GM12878 (cell line): Measurements from ENCODE around the gene TRIM72. TPM values are rescaled to one million over a fixed set of nuclear protein-coding genes. Genes with fewer than 3 reads are reported as not detected.

ENCODE experiments used
- ATAC-seq: fragments of 200-7000 bp; cut with Tn5 transposase; 3 replicates; pipeline ENCODE4 v1.9.1; 2020; ENCODE audit warnings: mild to moderate bottlenecking, moderate library complexity
- BruUV-seq: library from RNA; stranded (reverse); fragments of 400-500 nt; replicated peaks from 2 replicates; lab custom pipeline; 2021; lab: Mats Ljungman, UMichigan
- CTCF ChIA-PET: fragments of 300-600 bp; sonication (Branson Sonifier 250); formaldehyde crosslinking; extraction: SDS; loops from one replicate; lab custom pipeline; 2021; ENCODE audit warnings: inconsistent platforms; lab: Yijun Ruan, JAX
- POLR2A ChIA-PET: fragments of 350-600 bp; formaldehyde crosslinking; extraction: SDS; loops from one replicate; lab custom pipeline; 2021; ENCODE audit warnings: inconsistent platforms; lab: Charles Lee
- RAD21 ChIA-PET: fragments of 300-600 bp; sonication (Branson Sonifier 250); formaldehyde crosslinking; loops from one replicate; lab custom pipeline; 2023; ENCODE audit warnings: antibody characterized with exemption; ENCODE audit not compliant: unreplicated experiment; lab: Charles Lee
- SMC1A ChIA-PET: fragments of 300-600 bp; sonication (Branson Sonifier 250); formaldehyde crosslinking; loops from one replicate; lab custom pipeline; 2023; ENCODE audit not compliant: unreplicated experiment, uncharacterized antibody; lab: Charles Lee
- DNase-seq: peaks from one replicate; pipeline ENCODE4 v3.0.0-alpha.2; 2011; ENCODE audit warnings: low read depth, low spot score
- FAIRE-seq: peaks from 3 replicates; lab custom pipeline; 2011; peaks lifted over from hg19 to GRCh38; lab: Jason Lieb, UNC
- H2AFZ ChIP-seq: 2 replicates; pipeline ENCODE4 v1.6.0; 2011; ENCODE audit warnings: low read depth, low read length, control low read depth; ENCODE audit not compliant: control insufficient read depth
- H3K27ac ChIP-seq: 2 replicates; pipeline ENCODE4 v1.5.1; 2011; ENCODE audit warnings: control low read depth; ENCODE audit not compliant: control insufficient read depth, insufficient read depth
- H3K27me3 ChIP-seq, 2 experiments: replicated peaks in 1 of 2; 2 replicates each; pipeline versions ENCODE4 v1.6.0 to v1.6.1; 2011; ENCODE audit warnings: low read length in 1 of 2; ENCODE audit not compliant: control insufficient read depth in 2 of 2, insufficient read depth in 2 of 2
- H3K36me3 ChIP-seq, 2 experiments: 2 replicates each; pipeline ENCODE4 v1.5.1; 2011; ENCODE audit warnings: low read length in 1 of 2; ENCODE audit not compliant: control insufficient read depth in 2 of 2, insufficient read depth in 2 of 2
- H3K4me1 ChIP-seq: 2 replicates; pipeline ENCODE4 v1.6.1; 2011; ENCODE audit warnings: mild to moderate bottlenecking, low read length, moderate library complexity, mixed read lengths; ENCODE audit not compliant: control insufficient read depth, insufficient read depth
- H3K4me2 ChIP-seq: 2 replicates; pipeline ENCODE4 v1.6.0; 2011; ENCODE audit warnings: control low read depth; ENCODE audit not compliant: control insufficient read depth, insufficient read depth
- H3K4me3 ChIP-seq: fragments of 200-600 bp; sonication (generic); 2 replicates; pipeline ENCODE4 v1.5.1; 2016
- H3K79me2 ChIP-seq: 2 replicates; pipeline ENCODE4 v1.6.0; 2011; ENCODE audit warnings: low read length; ENCODE audit not compliant: control insufficient read depth, insufficient read depth
- H3K9ac ChIP-seq: 2 replicates; pipeline ENCODE4 v1.8.0; 2011; ENCODE audit warnings: low read length, control low read depth, mixed read lengths; ENCODE audit not compliant: control insufficient read depth, insufficient read depth
- H3K9me3 ChIP-seq: replicated peaks from 3 replicates; pipeline ENCODE4 v1.5.1; 2011; ENCODE audit warnings: mild to moderate bottlenecking, low read length; ENCODE audit not compliant: control insufficient read depth, insufficient read depth
- H4K20me1 ChIP-seq: 2 replicates; pipeline ENCODE4 v1.6.0; 2011; ENCODE audit not compliant: control insufficient read depth, insufficient read depth
- CREM ChIP-seq: IDR thresholded peaks from 2 replicates; pipeline ENCODE4 v1.6.1; 2014; ENCODE audit warnings: antibody characterized with exemption, low read depth
- EED ChIP-seq: sonication (generic); IDR thresholded peaks from 2 replicates; pipeline ENCODE4 v1.6.1; 2016; ENCODE audit warnings: antibody characterized with exemption, low read depth
- HDAC2 ChIP-seq: fragments of 200-600 bp; sonication (generic); IDR thresholded peaks from 2 replicates; pipeline ENCODE4 v1.6.1; 2017
- NRF1 ChIP-seq: conservative IDR thresholded peaks from 2 replicates; pipeline ENCODE4 v1.6.1; 2011; ENCODE audit warnings: mild to moderate bottlenecking, low read depth, low read length, improper control_type of control experiment
- RAD51 ChIP-seq: fragments of 450-650 bp; IDR thresholded peaks from 2 replicates; pipeline ENCODE4 v1.6.1; 2016; ENCODE audit warnings: moderate library complexity, mild to moderate bottlenecking, inconsistent platforms
- RBBP5 ChIP-seq: fragments of 200-600 bp; sonication (generic); conservative IDR thresholded peaks from 2 replicates; pipeline ENCODE4 v1.6.1; 2016
- SPI1 ChIP-seq: IDR thresholded peaks from 2 replicates; pipeline ENCODE4 v1.6.1; 2011; ENCODE audit warnings: low read depth, mild to moderate bottlenecking, low read length, moderate library complexity, borderline replicate concordance; ENCODE audit not compliant: insufficient read depth
- TBL1XR1 ChIP-seq: IDR thresholded peaks from 2 replicates; pipeline ENCODE4 v1.6.1; 2012; ENCODE audit warnings: low read depth, low read length, improper control_type of control experiment
- ZNF622 ChIP-seq: fragments of 450-650 bp; IDR thresholded peaks from 2 replicates; pipeline ENCODE4 v1.6.1; 2017; ENCODE audit warnings: mild to moderate bottlenecking, inconsistent platforms
- WGBS: methylation state at CpG from one replicate; pipeline ENCODE4 v1.1.6; 2016; ENCODE audit warnings: low lambda C conversion rate; ENCODE audit not compliant: insufficient replicate concordance, insufficient coverage; ENCODE audit errors: missing lambda C conversion rate; 5-methylcytosine and 5-hydroxymethylcytosine counted together
- in situ Hi-C: fragments of 300-500 bp; cut with MboI; formaldehyde crosslinking; loops from 9 replicates; pipeline ENCODE4 v1.14.3; 2018; ENCODE audit warnings: mixed read lengths
- intact Hi-C: fragments of 100-400 bp; cut with micrococcal nuclease; formaldehyde crosslinking; loops from one replicate; pipeline ENCODE4 v1.14.2; 2022; ENCODE audit not compliant: unreplicated experiment
- polyA plus RNA-seq, 11 experiments: library from polyadenylated mRNA; depleted of rRNA in 4 of 11; unstranded in 6 of 11; stranded (reverse) in 5 of 11; fragments of >200 nt; fragmentation: Nextera tagmentation in 4 of 11; fragmentation: Illumina TruSeq in 1 of 11; extraction: Ambion mirVana in 4 of 11; extraction: Trizol in 1 of 11; gene quantifications; 1 replicate in 1 of 11; 2 replicates in 10 of 11; pipeline versions ENCODE4 v1.2.1 to v1.2.3, GENCODE V29; 2011 to 2016; ENCODE audit warnings: inconsistent platforms in 2 of 11, missing spikeins in 2 of 11, low read depth in 1 of 11
- total RNA-seq, 4 experiments: library from RNA; depleted of rRNA in 3 of 4; stranded (reverse); fragments of >200 nt in 3 of 4; fragmentation: Illumina TruSeq in 1 of 4; extraction: Trizol in 1 of 4; gene quantifications; 2 replicates each; pipeline versions ENCODE4 v1.2.1 to v1.2.3, GENCODE V29; 2013 to 2021
- TF ChIP-seq, protein P1 (sequence below): IDR thresholded peaks from 2 replicates; pipeline ENCODE4 v1.6.1; 2012; ENCODE audit warnings: low read length, inconsistent platforms
- TF ChIP-seq, protein P2 (sequence below): fragments of 450-650 bp; IDR thresholded peaks from 2 replicates; pipeline ENCODE4 v1.6.1; 2016; ENCODE audit warnings: mild to moderate bottlenecking
- TF ChIP-seq, protein P3 (sequence below): fragments of 450-650 bp; IDR thresholded peaks from 2 replicates; pipeline ENCODE4 v1.6.1; 2017; ENCODE audit warnings: mild to moderate bottlenecking, moderate library complexity
- TF ChIP-seq, protein P4 (sequence below): IDR thresholded peaks from 2 replicates; pipeline ENCODE4 v1.6.1; 2012; ENCODE audit warnings: mild to moderate bottlenecking, low read depth, low read length

Gene TRIM72
- total and polyA plus RNA-seq, 10 of the 15 experiments (the other 5 are each of a cell fraction or from before 2014, with no cell fraction given) = 0.03 to 1.2 (median 0.23) TPM; not detected in 1

DNA sequence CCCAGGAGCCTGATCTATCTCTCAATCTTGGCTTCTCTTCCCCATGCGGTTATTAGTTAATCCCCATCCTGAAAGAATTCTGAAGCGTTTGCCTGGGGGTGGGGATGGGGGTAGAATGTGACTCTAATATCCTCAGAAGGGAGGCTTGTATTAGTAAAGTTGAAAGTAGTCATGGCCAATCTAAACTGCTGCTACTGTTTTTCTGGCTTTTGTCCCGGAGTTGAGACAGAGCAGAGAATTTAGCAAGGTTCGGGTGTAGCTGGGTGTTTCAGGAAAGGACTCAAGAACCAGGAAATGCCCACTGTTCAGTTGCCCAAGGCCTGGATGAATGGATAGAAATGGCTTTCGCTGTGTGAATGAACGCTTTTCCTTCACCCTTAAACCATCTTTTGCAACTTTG lies 28.3 kb downstream of the TRIM72 start:
- Histone ChIP-seq H4K20me1 (no peaks in the 10 kb centered on the region), H3K4me3 (no peak overlapping the region), H3K9ac (no peak overlapping the region), H2AFZ (no peak overlapping the region), H3K27ac (no peak overlapping the region), H3K27me3 (no peaks in the 10 kb centered on the region), H3K79me2 (no peaks in the 10 kb centered on the region), H3K4me1 (peaks cover 8% of the 10 kb centered on the region), H3K4me2 (no peak overlapping the region), H3K36me3 (no peaks in the 10 kb centered on the region), H3K9me3 (no peaks in the 10 kb centered on the region)
- ChIA-PET POLR2A (no interaction called here), SMC1A (interaction anchor here (0.6 kb wide), 1 partner anchor 195 kb away, joined by 4 read pairs; no protein-coding TSS in a partner anchor), RAD21 (interaction anchor here (1.0 kb wide), 1 partner anchor 103 kb away, joined by 3 read pairs; no protein-coding TSS in a partner anchor), CTCF (no interaction called here)
- FAIRE-seq (no peak), DNase-seq (no peak), ATAC-seq (no peak)
- no TSS peak for BruUV-seq
- intact Hi-C loops (no loop called here), in situ Hi-C loops (no loop called here)
- 69% methylated on average over 6 of the region's 6 CpGs for WGBS
- TF ChIP-seq RBBP5 = no peak
- TF ChIP-seq, protein P1, sequence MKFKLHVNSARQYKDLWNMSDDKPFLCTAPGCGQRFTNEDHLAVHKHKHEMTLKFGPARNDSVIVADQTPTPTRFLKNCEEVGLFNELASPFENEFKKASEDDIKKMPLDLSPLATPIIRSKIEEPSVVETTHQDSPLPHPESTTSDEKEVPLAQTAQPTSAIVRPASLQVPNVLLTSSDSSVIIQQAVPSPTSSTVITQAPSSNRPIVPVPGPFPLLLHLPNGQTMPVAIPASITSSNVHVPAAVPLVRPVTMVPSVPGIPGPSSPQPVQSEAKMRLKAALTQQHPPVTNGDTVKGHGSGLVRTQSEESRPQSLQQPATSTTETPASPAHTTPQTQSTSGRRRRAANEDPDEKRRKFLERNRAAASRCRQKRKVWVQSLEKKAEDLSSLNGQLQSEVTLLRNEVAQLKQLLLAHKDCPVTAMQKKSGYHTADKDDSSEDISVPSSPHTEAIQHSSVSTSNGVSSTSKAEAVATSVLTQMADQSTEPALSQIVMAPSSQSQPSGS = no peak
- no peak for TF ChIP-seq TBL1XR1
- TF ChIP-seq ZNF622 = no peak
- no peak for TF ChIP-seq NRF1
- TF ChIP-seq, protein P2, sequence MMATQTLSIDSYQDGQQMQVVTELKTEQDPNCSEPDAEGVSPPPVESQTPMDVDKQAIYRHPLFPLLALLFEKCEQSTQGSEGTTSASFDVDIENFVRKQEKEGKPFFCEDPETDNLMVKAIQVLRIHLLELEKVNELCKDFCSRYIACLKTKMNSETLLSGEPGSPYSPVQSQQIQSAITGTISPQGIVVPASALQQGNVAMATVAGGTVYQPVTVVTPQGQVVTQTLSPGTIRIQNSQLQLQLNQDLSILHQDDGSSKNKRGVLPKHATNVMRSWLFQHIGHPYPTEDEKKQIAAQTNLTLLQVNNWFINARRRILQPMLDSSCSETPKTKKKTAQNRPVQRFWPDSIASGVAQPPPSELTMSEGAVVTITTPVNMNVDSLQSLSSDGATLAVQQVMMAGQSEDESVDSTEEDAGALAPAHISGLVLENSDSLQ = no peak
- TF ChIP-seq, protein P3, sequence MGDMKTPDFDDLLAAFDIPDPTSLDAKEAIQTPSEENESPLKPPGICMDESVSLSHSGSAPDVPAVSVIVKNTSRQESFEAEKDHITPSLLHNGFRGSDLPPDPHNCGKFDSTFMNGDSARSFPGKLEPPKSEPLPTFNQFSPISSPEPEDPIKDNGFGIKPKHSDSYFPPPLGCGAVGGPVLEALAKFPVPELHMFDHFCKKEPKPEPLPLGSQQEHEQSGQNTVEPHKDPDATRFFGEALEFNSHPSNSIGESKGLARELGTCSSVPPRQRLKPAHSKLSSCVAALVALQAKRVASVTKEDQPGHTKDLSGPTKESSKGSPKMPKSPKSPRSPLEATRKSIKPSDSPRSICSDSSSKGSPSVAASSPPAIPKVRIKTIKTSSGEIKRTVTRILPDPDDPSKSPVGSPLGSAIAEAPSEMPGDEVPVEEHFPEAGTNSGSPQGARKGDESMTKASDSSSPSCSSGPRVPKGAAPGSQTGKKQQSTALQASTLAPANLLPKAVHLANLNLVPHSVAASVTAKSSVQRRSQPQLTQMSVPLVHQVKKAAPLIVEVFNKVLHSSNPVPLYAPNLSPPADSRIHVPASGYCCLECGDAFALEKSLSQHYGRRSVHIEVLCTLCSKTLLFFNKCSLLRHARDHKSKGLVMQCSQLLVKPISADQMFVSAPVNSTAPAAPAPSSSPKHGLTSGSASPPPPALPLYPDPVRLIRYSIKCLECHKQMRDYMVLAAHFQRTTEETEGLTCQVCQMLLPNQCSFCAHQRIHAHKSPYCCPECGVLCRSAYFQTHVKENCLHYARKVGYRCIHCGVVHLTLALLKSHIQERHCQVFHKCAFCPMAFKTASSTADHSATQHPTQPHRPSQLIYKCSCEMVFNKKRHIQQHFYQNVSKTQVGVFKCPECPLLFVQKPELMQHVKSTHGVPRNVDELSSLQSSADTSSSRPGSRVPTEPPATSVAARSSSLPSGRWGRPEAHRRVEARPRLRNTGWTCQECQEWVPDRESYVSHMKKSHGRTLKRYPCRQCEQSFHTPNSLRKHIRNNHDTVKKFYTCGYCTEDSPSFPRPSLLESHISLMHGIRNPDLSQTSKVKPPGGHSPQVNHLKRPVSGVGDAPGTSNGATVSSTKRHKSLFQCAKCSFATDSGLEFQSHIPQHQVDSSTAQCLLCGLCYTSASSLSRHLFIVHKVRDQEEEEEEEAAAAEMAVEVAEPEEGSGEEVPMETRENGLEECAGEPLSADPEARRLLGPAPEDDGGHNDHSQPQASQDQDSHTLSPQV = no peak
- TF ChIP-seq, protein P4, sequence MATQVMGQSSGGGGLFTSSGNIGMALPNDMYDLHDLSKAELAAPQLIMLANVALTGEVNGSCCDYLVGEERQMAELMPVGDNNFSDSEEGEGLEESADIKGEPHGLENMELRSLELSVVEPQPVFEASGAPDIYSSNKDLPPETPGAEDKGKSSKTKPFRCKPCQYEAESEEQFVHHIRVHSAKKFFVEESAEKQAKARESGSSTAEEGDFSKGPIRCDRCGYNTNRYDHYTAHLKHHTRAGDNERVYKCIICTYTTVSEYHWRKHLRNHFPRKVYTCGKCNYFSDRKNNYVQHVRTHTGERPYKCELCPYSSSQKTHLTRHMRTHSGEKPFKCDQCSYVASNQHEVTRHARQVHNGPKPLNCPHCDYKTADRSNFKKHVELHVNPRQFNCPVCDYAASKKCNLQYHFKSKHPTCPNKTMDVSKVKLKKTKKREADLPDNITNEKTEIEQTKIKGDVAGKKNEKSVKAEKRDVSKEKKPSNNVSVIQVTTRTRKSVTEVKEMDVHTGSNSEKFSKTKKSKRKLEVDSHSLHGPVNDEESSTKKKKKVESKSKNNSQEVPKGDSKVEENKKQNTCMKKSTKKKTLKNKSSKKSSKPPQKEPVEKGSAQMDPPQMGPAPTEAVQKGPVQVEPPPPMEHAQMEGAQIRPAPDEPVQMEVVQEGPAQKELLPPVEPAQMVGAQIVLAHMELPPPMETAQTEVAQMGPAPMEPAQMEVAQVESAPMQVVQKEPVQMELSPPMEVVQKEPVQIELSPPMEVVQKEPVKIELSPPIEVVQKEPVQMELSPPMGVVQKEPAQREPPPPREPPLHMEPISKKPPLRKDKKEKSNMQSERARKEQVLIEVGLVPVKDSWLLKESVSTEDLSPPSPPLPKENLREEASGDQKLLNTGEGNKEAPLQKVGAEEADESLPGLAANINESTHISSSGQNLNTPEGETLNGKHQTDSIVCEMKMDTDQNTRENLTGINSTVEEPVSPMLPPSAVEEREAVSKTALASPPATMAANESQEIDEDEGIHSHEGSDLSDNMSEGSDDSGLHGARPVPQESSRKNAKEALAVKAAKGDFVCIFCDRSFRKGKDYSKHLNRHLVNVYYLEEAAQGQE = no peak
- TF ChIP-seq CREM = no peak
- TF ChIP-seq HDAC2 = no peak
- no peak for TF ChIP-seq SPI1
- no peak for TF ChIP-seq RAD51
- TF ChIP-seq EED = no peak
